ENCODE results near the gene RPL37.
A peak's percentile ranks its signal among the peaks of the same experiment; 100 is the strongest.

The RPL37 gene

DNA sequence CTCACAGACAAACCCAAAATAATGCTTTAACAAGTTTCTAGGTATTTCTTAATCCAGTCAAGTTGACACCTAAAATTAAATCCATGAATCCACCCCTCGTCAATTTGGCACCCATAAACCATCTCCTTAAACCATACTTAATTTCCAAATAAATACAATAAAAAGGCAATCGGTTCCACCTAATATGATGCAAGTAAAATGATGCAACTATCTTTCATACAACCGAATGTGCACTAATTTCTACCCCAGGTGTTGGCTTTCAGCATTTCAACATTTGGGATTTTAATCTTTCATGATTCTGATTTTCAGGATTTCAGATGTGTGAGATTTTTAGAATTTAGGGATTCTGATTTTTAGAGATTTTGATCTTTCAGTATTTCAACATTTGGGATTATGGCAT lies 54.2 kb downstream of the RPL37 start:
- no peak overlapping the region for H3K4me3 ChIP-seq (ENCODE audit: low read depth, low read length)
- TF ChIP-seq, protein P1, sequence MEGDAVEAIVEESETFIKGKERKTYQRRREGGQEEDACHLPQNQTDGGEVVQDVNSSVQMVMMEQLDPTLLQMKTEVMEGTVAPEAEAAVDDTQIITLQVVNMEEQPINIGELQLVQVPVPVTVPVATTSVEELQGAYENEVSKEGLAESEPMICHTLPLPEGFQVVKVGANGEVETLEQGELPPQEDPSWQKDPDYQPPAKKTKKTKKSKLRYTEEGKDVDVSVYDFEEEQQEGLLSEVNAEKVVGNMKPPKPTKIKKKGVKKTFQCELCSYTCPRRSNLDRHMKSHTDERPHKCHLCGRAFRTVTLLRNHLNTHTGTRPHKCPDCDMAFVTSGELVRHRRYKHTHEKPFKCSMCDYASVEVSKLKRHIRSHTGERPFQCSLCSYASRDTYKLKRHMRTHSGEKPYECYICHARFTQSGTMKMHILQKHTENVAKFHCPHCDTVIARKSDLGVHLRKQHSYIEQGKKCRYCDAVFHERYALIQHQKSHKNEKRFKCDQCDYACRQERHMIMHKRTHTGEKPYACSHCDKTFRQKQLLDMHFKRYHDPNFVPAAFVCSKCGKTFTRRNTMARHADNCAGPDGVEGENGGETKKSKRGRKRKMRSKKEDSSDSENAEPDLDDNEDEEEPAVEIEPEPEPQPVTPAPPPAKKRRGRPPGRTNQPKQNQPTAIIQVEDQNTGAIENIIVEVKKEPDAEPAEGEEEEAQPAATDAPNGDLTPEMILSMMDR (conservative IDR thresholded peaks at IDR 0.05; ENCODE audit: low read depth, low read length) = no peak
- no peak for DNase-seq (ENCODE audit: low read depth)

- TF ChIP-seq, protein P1 (conservative IDR thresholded peaks at IDR 0.05; ENCODE audit: low read depth, low read length) = no peak
- no peak for DNase-seq (ENCODE audit: low read depth)
- H3K4me3 ChIP-seq (ENCODE audit: low read depth, low read length) = no peak overlapping the region
Measured at GRCh38 chr5:40780199-40780598, 54.8 kb downstream of the RPL37 start.

GRCh38 chr5:40779561-40779960 lies 55.5 kb downstream of the RPL37 start:
- DNase-seq (ENCODE audit: low read depth) = no peak
- TF ChIP-seq, protein P1 (conservative IDR thresholded peaks at IDR 0.05; ENCODE audit: low read depth, low read length) = no peak
- no peak overlapping the region for H3K4me3 ChIP-seq (ENCODE audit: low read depth, low read length)

DNA sequence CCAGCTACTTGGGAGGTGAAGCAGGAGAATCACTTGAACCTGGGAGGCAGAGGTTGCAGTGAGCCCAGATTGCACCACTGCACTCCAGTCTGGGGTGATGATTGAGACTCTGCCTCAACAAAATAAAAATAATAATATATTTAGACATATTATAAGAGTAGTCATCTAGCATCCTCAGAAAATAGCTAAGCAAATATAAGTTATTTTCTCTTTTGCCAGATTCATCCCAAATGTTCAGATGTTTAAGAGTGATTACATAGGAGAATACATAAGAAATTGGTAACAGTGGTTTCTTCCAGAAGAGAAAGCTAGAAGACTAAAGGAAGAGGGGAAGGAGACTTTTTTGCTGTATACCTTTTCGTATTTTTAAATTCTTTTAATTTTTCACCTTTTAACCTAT lies 56.9 kb downstream of the RPL37 start:
- no peak overlapping the region for H3K4me3 ChIP-seq (ENCODE audit: low read depth, low read length)
- TF ChIP-seq, protein P1 (conservative IDR thresholded peaks at IDR 0.05; ENCODE audit: low read depth, low read length) = no peak
- DNase-seq (ENCODE audit: low read depth) = no peak

DNA sequence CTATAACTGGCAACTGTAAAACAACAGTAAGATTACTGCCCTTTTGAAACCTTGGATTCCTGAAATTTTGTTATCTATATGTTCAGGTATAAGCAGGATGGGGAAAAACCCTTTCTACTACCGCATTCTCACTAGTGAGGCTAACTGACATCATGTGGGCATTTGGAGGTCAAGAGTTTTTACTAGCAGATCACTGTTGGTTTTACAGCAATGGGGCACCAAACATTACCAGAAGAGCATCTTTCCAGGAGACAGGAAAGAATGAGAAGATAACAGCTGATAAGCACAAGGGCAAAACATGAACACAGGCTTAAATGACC lies 58.4 kb downstream of the RPL37 start:
- TF ChIP-seq, protein P1 (conservative IDR thresholded peaks at IDR 0.05; ENCODE audit: low read depth, low read length) = no peak
- H3K4me3 ChIP-seq (ENCODE audit: low read depth, low read length) = no peak overlapping the region
- peak; percentile 7 for DNase-seq (ENCODE audit: low read depth)

GRCh38 chr5:40775846-40776657 lies 59.0 kb downstream of the RPL37 start:
- no peak overlapping the region for H3K4me3 ChIP-seq (ENCODE audit: low read depth, low read length)
- DNase-seq (ENCODE audit: low read depth) = peak; percentile 43
- TF ChIP-seq, protein P1 (conservative IDR thresholded peaks at IDR 0.05; ENCODE audit: low read depth, low read length) = no peak

Measured in choroid plexus epithelial cell (primary cell).